NK-92 treated with Interleukin-12 subunit alpha and Interleukin-12 subunit beta, amount 100 ng/mL, for 24 hours (cell line): ENCODE results near the gene LZTFL1.

Experiments
- DNase-seq: peaks from one replicate; lab custom pipeline; 2025; lab: John Stamatoyannopoulos, UW

The LZTFL1 gene

GRCh38 chr3:45807681-45808540 is 34.0 kb downstream of the LZTFL1 start:
- no peak for DNase-seq

- no peak for DNase-seq
Observed at GRCh38 chr3:45807133-45807532, 34.8 kb downstream of the LZTFL1 start.

- DNase-seq, result no peak
Observed at GRCh38 chr3:45806072-45806471, 35.8 kb downstream of the LZTFL1 start.

GRCh38 chr3:45803252-45803935 is 38.5 kb downstream of the LZTFL1 start:
- DNase-seq, result no peak

- DNase-seq, result no peak
Observed at GRCh38 chr3:45802146-45802545, 39.8 kb downstream of the LZTFL1 start.

GRCh38 chr3:45800611-45801010 is 41.3 kb downstream of the LZTFL1 start:
- DNase-seq, result no peak

GRCh38 chr3:45799586-45799985 is 42.3 kb downstream of the LZTFL1 start:
- no peak for DNase-seq

- no peak for DNase-seq
Observed at GRCh38 chr3:45798034-45798433, 43.9 kb downstream of the LZTFL1 start.

- DNase-seq, result no peak
Observed at GRCh38 chr3:45796902-45797637, 44.8 kb downstream of the LZTFL1 start.

- DNase-seq, result no peak
Observed at GRCh38 chr3:45795882-45796765, 45.8 kb downstream of the LZTFL1 start, which contains the start of gene SLC6A20. Gene SLC6A20, minus strand, starts transcription at chr3:45796536. Its CDS starts 117 bp downstream, at chr3:45796419.

GRCh38 chr3:45795509-45795881 is 46.4 kb downstream of the LZTFL1 start:
- DNase-seq, result no peak

GRCh38 chr3:45794660-45795059 is 47.3 kb downstream of the LZTFL1 start:
- DNase-seq, result no peak

GRCh38 chr3:45794177-45794560 is 47.8 kb downstream of the LZTFL1 start:
- no peak for DNase-seq

GRCh38 chr3:45793482-45794176 is 48.3 kb downstream of the LZTFL1 start:
- no peak for DNase-seq

- no peak for DNase-seq
Observed at GRCh38 chr3:45792516-45793172, 49.3 kb downstream of the LZTFL1 start.

- no peak for DNase-seq
Observed at GRCh38 chr3:45792036-45792435, 49.9 kb downstream of the LZTFL1 start.

GRCh38 chr3:45790596-45790995 is 51.3 kb downstream of the LZTFL1 start:
- DNase-seq, result no peak

- DNase-seq, result no peak
Observed at GRCh38 chr3:45789235-45789812, 52.6 kb downstream of the LZTFL1 start.

GRCh38 chr3:45787551-45787950 is 54.4 kb downstream of the LZTFL1 start:
- no peak for DNase-seq
